GM19438 (cell line): ENCODE results near the gene NINL.
"Not testable (repeated sequence)": the region's sequence is repeated elsewhere in the genome, so short reads cannot be mapped to it uniquely, and the experiment has no call there.

Experiments used
- ATAC-seq: cut with Tn5 transposase; IDR thresholded peaks from one replicate; pipeline ENCODE4 v1.9.1; 2021; ENCODE audit warnings: low read depth; ENCODE audit not compliant: unreplicated experiment

Gene NINL

DNA sequence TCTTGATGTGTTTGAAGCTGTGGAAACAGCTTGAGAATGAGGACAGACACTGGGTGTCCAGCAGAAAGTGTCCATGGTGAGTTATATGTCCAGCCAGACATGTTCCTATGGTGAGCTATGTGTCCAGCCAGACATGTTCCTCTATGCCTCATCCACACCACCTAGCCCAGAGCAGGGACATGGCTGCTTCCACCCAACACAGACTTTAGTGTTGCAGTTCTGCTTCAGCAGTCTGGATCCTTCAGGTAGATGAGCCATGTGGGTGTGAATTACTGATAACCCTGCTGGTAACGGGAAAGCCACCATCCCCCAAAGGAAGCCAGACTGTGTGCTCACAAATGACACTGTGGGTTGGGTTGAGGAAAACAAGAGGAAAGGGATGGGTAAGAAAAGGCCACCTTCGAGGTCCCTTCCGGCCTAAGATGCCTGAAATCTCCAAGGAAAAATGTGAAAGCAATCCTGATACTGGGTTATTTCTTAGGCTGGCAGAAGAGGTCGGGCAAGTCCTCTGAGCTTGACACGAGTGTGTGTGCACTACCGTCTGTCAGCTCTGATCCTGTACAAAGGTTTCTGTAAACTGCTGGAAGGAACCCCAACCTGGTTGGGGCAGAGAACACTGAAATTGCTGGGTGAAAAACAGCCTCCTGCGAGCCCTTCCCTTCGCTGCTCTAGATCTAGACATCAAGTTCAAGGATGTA, 77.8 kb downstream of the NINL start:
- no peak for ATAC-seq

DNA sequence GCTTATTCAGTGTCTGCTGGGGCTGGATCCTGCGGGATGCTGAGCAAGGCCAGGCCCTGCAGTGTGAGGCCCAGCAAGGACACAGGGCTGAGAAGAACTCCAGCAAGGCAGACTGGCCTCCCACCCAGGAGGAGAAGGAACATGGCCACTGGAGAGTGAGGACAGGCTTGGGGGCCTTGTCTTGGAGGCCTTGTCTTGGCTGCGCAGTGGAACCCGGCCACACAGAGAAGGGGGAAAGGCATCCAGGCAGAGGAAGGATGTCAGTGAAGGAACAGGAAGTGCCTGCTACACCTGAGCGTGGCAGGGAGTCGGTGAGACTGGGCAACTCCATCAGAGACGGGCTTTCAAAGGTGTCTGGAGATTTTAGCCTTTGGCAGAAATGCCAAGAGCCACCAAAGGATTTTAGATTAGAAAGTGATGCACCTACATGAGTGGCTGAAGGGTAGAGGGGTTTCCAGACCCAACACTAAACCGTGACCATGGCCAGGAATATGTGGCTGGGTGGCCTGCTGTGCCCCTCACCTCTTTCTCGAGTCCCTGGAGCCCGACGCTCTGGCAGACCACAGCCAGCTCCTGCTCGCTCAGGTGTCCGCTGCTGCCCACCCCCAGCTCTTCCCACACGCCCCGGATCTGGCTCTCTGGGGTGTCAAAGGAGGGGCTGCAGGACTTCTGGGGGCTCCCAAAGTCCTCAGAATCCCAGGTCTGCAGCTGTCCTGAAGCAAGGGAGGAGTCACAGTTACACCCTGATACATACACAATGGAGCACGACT, 80.8 kb downstream of the NINL start:
- ATAC-seq: no peak

DNA sequence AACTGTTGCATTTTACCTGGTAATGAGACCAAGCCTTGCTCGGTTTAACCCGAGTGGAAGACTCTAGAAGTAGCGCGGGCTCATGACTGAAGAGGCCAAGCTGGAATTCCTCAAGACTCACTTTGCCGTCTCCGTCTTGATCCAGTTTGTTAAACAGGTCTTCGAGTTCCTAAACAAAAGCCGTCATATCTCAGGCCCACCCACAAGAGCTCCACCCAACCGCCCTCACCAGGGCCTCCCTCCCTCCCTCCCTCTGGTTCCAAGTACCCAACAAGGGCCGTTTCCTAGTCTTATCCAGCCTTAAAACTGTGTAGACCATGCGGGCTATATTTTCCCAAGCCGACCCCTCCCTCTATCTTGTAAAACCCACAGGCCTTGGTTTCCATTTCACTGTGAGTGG, 81.4 kb downstream of the NINL start:
- no peak for ATAC-seq

DNA sequence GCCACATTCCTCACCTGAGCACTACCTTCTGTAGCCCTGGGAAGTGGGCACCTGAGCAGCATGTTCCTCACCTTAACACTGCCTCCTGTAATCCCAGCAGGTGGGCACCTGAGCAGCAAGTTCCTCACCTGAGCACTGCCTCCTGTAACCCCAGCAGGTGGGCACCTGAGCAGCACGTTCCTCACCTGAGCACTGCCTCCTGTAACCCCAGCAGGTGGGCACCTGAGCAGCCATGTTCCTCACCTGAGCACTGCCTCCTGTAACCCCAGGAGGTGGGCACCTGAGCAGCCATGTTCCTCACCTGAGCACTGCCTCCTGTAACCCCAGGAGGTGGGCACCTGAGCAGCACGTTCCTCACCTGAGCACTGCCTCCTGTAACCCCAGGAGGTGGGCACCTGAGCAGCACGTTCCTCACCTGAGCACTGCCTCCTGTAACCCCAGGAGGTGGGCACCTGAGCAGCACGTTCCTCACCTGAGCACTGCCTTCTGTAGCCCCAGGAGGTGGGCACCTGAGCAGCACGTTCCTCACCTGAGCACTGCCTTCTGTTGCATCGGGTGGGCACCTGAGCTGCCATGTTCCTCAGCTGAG, 82.2 kb downstream of the NINL start:
- not testable (repeated sequence) for ATAC-seq

DNA sequence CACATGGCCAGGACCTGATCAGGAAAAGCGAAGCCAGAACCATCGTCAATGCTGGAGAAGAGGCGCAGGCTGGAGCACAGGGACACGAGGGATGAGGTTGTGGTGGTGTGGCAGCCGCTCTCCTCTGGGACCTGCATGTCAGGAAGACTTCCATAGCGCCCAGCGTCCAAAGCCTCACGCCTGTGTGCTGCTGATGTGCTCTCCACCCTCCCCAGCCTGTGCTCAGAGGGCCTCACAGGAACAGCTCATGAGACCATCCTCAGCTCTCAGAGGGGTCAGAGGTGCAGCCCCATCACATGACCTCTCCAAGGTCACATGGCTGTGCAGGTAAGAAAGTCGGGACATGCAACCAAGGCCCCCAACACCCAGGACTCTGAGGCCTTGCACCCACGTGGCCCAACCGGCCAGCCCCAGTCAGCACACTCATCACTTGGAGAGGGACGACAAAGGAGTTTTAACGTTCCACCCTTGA, 84.4 kb downstream of the NINL start:
- no peak for ATAC-seq

DNA sequence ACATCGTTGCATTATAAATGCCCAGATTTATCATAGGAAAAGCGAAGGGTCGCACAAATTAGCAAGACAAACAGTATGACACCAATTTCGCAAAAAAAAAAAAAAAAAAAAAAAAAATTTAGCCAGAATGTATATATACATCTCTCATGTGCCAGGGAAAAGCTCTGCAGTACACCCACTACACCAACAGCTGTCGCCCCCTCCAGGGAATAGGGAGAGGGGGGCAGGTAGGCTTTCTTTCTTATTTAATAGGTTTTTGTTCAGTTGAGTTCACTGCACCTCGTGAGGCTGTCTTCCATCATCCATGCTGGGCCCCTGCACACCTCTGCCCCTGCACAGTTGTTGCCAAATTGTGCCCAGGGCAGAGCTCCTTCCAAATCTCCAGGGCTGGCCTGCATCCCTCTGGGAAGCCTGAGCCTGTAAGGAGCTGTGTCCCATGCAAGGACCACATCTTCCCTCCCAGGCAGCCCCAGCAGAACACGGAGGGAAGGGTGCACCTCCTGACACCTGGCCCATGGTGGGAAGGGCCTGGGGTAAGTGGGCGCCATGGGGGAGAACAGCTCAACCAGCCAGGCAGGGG, 85.4 kb downstream of the NINL start:
- no peak for ATAC-seq

DNA sequence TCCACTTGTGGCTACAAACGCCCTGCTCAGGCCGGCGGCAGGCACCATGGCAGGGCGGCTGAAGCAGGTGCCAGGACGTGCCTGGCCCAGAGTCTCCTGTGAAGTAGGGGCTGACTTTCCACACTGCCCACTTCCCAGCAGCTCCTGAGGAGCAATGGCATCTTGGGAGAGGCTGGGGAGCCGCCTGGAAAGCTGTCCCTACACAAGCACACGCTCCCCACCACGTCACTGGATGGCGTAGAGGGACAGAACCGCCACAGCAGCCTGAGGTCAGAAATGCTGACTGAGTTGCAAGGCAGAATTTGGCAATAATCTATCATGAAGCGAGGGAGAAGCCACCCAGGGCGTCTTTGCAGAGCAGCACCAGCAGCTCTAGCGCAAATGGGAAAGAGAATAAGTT, 86.3 kb downstream of the NINL start:
- no peak for ATAC-seq

DNA sequence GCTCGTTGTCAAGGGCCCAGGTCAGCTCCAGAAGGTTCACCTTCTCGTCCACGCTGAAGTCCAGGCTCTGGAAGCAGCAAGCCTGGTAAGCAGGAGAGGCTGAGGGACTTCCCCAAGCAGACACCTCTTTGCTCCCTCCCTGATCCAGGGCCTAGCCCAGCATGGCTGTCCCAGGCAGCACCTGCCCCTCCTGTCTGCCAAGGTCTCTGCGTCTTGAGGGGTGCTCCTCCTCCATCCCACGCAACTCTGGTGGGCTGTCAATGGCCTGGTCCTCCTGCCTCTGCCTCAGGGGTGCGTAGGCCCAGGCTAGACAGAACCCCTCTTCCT, 87.1 kb downstream of the NINL start:
- ATAC-seq: no peak

DNA sequence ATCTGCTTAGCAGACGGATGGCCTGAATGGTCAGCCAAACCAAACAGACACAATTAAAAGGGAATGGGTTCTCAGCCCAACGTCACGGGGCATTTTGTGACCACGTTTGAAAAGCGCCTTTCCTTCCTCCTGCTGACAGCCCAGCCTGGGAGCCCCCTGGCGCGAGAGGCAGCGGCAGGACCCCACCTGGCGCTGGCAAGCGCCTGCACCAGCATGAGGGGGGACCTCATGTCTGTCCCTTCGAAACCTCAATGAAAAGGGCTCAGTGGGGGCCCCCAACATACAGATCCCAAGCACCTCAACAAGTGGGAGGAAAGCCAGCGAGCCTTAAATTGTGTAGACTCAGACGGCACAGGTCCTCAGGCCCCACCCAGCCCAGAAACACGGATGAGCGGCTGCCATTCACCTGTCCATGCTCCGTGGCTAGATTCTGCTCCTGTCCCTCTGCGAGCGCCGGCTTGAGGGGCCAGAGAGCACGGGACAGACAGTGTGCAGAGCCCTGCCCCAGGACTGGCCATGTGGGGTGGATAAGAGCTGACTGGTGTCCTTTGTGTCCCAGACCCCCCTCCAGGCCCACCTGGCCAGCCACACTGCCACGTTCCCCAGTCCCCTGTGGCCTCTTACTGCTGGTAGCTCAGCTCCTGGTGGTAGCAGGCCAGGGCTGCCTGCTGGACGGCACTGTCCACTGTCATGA, 87.6 kb downstream of the NINL start:
- no peak for ATAC-seq

DNA sequence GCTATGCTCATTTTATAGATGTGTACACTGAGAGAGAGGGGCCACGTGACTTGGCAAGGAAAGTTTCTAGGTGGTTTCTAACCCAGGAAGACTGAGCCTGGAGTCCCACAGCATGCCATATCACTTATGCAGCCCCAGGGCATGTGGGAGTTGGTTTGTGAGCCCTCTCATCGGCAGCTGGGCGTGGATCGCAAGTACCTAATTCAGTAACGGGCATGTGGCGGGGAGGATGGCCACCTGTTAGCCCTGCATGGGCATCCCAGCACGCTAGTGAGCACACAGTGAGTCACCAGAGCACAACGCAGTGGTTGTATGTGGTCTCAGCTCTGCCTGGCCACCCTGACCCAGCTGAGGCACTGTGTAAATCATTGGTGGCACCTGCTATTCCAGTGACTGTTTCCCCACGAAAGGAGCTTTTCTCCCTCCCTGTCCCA, 88.3 kb downstream of the NINL start:
- no peak for ATAC-seq

DNA sequence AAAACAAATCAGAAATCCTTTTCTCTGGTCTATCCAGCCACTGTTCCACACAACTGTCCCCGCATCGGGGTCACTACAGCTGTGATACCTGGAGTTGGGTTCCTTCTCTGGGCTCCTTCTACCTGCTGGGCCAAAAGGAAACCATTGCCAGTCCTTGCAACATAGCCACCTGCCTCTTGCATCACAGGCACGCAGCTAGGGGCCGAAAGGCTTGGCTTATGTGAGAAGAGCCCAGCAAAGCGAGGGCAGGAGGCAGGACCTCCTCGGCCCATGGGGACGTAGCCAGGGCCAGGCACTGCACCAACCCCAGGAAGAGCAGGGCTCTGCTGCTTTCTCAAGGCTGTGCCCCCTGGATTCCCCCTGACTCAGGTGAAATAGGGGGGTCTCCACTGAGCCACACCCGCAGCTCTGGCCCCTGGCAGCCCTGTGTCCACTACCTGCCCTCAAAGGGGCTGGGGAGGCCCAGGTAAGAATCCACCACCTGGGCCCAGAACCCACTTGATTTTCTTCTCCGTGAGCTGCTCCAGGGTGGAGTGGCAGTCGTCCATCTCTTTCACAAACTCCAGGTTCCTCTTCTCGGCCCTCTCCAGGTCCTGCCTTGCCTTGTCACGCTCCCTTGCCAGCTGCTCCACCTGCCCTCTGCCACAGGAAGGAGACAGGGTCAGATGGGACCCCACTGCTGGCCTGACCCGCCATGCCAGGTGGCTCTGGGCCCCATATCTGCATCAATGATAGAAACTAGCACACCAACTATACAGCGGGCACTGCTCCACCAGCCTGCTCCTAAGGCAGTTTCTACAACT, 89.0 kb downstream of the NINL start:
- no peak for ATAC-seq

DNA sequence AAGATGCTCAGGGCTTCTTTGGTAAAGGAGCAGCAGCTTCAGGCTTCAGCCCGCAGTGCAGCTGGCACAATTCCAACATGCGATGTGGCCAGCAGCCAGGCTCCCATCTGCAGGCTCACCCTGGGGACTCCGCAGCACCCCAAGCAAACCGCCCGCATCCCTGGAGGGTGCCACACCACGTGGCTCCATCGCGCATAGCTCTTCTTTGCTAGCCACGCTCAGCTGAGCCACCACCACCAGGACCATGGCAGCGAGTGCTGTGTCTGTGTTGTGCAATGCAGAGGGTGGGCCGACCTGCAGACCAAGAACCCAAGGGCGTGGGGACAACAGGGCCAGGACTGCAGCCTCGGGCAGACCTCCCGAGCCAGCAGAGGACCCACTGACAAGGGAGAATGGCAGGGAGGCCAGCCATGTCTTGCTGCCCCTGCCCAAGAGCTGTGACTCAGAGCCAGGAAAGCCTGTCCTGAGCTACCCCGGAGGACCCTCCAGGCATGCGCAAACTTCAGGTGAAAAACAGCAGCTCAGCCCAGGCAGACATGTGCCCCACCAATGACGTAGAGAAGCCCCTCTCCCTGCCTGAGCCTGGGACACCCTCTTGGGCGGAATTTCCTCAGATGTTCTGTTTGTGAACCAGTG, 90.0 kb downstream of the NINL start:
- ATAC-seq: no peak

DNA sequence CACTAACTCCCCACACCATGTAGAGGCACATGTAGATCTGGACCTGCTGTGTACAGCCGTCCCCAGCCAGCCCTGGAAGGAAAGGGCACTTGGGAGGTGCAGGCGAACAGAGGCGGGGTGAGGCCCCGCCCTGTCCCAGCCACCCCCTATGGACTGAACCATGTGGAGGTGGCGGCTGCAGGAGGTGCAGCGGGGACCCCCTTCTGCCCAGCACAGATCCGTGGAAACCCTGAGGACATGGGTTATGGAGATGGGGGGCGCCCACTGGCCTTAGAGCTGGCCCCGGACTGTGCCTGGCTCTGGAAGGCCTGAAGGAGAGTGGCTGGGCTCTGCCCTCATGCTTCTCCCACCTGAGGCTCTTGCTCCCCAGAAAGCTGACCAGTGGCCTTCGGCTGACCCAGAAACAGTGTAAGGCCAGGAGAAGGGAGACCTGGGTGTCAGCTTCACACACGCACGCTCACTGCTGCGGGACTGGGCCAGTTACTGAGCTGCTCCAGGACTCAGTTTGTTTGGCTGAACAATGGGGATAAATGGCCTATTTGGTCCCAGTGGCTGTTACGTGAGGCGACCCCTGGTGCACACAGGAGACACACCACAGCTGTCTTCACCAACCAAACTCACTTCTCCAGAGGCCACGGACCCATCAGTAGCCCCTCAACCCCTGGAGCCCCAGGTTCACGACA, 90.7 kb downstream of the NINL start:
- no peak for ATAC-seq

DNA sequence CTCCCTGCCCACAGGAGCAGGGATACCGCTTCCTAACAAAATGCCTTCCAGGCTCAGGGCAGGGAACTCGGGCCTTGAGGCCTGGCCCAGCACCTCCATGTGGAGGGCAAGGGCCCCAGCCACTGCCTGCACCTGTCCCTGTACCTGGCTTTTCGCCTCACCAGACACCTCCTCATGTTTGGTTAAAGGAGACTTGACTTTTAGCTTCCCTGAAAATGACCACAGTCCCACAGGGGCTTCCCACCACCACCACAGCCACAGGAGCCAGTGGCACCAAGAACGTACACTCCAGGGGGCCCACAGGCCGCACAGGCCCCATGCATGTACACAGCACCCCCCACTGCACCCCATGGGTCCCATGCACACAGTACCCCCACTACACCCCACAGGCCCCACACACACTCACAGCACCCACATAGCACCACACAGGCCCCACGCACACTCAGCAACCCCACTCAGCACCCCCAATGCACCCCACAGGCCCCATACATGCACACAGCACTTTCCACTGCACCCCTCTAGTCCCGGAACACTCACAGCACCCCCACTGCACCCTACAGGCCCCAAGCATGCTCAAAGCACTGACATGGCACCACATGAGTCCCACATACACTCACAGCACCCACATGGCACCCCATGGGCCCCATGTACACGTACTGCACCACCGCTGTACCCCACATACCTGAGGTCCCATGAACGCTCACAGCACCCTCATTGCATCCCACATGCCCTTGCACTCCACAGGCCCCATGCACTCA, 91.4 kb downstream of the NINL start:
- no peak for ATAC-seq

DNA sequence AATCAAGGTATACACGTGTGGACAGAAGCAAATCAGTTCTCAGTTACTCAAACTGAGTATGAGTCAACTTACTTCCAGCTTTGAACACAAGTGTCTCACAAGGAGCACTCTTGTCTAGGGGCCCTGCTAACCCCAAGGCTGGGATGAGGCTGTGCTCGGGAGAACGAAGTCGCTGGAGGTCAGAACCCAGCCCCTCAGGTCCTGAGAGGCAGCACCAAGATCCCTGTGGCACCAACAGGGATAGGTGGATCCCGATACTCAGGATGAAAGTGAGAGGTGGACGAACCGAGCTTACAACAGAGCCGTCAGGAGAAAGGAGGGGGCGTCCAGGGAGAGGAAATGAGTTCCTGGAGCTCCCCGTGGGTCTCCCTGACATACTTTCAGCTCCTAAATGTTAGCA, 92.2 kb downstream of the NINL start:
- ATAC-seq: no peak

DNA sequence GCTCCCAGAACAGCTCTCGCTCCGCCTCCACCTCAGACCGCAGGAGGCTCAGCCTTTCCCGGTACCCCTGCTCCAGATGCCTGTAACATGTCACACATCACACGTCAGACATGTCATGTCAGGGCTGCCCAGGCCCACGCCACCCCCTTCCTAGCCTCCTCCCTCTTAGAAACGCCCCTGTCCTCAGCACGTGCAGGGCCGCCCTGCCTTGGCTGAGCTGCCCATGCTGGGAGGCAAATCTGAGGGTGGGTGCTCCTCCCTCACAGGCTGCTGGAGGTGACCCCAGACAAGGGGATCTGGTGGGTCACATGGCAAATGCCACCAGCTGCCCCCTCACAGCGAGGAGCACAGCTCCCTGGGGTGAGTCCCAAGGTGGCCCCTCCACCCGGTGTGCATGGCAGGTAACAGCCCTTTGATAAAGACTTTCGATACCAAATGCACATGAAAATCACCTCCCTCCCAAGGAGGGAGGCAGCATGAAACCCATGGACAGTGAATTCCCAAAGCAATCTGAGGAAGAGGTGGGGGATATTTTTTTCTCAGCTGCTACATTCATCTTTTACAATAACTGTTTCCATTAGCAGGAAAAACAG, 93.8 kb downstream of the NINL start:
- ATAC-seq: no peak

DNA sequence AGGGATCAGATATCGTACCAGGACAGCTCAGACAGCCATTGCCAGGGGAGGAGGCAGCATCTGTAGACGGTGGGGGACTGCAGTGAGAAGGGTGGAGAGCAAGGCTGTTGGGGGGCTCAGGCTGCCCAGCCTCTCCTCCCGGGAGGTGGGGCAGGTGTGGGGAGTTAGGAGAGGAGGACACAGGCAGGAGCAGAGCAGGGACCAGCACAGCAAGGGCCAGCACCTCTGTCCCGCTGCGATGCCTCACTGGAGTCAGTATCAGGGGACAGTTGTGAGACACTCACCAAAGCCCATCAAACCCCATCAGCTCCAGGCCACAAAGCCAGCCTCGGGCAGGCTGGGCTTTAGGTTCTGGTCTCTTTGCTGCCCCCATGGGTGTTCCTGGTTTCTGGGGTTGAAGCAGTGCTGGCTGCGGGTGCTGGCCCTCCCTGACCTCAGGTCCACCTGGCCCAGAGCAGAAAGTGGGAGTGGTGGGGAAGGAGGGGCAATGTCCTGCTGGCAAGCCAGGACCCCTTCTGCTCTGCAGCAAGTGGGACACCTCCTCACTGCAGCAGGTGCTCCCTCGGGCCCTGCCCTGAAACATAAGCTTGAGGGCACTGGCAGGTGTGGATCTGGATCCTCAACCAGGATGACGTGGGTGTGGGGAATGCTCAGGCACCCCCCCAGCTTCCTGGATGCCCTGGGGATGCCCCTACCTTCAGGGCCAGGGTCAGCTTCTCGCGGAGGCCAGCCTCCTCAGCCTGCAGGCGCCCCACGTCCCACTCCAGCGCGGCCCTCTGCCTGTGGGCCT, 94.5 kb downstream of the NINL start:
- no peak for ATAC-seq
